GM23248 (cell line): ENCODE measurements around the gene UBE2G1.

Experiments used
- EZH2 ChIP-seq: fragments of 200-600 bp; sonication (generic); IDR thresholded peaks from 2 replicates; pipeline ENCODE4 v1.6.1; 2018; ENCODE audit warnings: antibody characterized with exemption, mild to moderate bottlenecking; ENCODE audit not compliant: insufficient read depth, poor library complexity, severe bottlenecking
- EZH2phosphoT487 ChIP-seq: fragments of 200-600 bp; sonication (generic); IDR thresholded peaks from 2 replicates; pipeline ENCODE4 v1.6.1; 2018; ENCODE audit warnings: antibody characterized with exemption, moderate library complexity, mild to moderate bottlenecking, low read depth; ENCODE audit not compliant: insufficient read depth

- TF ChIP-seq EZH2: no peak
- no peak for TF ChIP-seq EZH2phosphoT487
Measured at GRCh38 chr17:4297351-4297750, 69.1 kb downstream of the UBE2G1 start.
